Activated naive CD8-positive, alpha-beta T cell treated with anti-CD3 and anti-CD28 coated beads, Interleukin-2, amount 50 U/mL, for 24 hours (primary cell): Measurements from ENCODE around the gene KCNQ1OT1.

Experiments used
- ATAC-seq: fragments of 150-1000 bp; cut with Tn5 transposase; one replicate; pipeline ENCODE4 v1.10.0; 2021
- DNase-seq: peaks from one replicate; pipeline ENCODE4 v3.0.0; 2021
- H3K27ac Mint-ChIP-seq: one replicate; pipeline ENCODE4 v1.8.0; 2021; ENCODE audit warnings: mild to moderate bottlenecking, mixed read lengths
- H3K27me3 Mint-ChIP-seq: one replicate; pipeline ENCODE4 v1.8.0; 2021; ENCODE audit warnings: mixed read lengths
- H3K36me3 Mint-ChIP-seq: one replicate; pipeline ENCODE4 v1.8.0; 2021; ENCODE audit warnings: low read depth, mixed read lengths
- H3K4me1 Mint-ChIP-seq: one replicate; pipeline ENCODE4 v1.8.0; 2021; ENCODE audit warnings: mixed read lengths
- H3K4me3 Mint-ChIP-seq: one replicate; pipeline ENCODE4 v1.8.0; 2021; ENCODE audit warnings: mild to moderate bottlenecking, moderate library complexity, mixed read lengths
- H3K9me3 Mint-ChIP-seq: one replicate; pipeline ENCODE4 v1.8.0; 2021; ENCODE audit warnings: mixed read lengths

KCNQ1OT1 gene

GRCh38 chr11:2566223-2567025 lies 133.4 kb downstream of the KCNQ1OT1 start:
- DNase-seq (no peak), ATAC-seq (no peak)
- H3K36me3 Mint-ChIP-seq = no peaks in the 10 kb centered on the region
- no peak overlapping the region for H3K27ac Mint-ChIP-seq
- H3K4me1 Mint-ChIP-seq = no peaks in the 10 kb centered on the region
- H3K9me3 Mint-ChIP-seq = no peaks in the 10 kb centered on the region
- H3K4me3 Mint-ChIP-seq = no peak overlapping the region
- no peaks in the 10 kb centered on the region for H3K27me3 Mint-ChIP-seq

GRCh38 chr11:2565447-2566222 lies 134.2 kb downstream of the KCNQ1OT1 start:
- H3K36me3 Mint-ChIP-seq = no peaks in the 10 kb centered on the region
- DNase-seq = no peak

GRCh38 chr11:2564588-2565425 lies 135.0 kb downstream of the KCNQ1OT1 start:
- Mint-ChIP-seq H3K9me3 (no peaks in the 10 kb centered on the region), H3K4me1 (no peaks in the 10 kb centered on the region), H3K27me3 (no peaks in the 10 kb centered on the region), H3K4me3 (no peak overlapping the region), H3K27ac (no peak overlapping the region), H3K36me3 (no peaks in the 10 kb centered on the region)
- ATAC-seq (no peak), DNase-seq (no peak)

More at GRCh38 chr11:2565447-2566222, 134.2 kb downstream of the KCNQ1OT1 start:
- Mint-ChIP-seq H3K27me3 (no peaks in the 10 kb centered on the region), H3K27ac (no peak overlapping the region), H3K4me3 (no peak overlapping the region), H3K4me1 (no peaks in the 10 kb centered on the region), H3K9me3 (no peaks in the 10 kb centered on the region)
- ATAC-seq = no peak

GRCh38 chr11:2564008-2564530 lies 135.7 kb downstream of the KCNQ1OT1 start:
- no peak overlapping the region for H3K4me3 Mint-ChIP-seq
- no peaks in the 10 kb centered on the region for H3K9me3 Mint-ChIP-seq
- H3K4me1 Mint-ChIP-seq = peaks cover 2% of the 10 kb centered on the region
- ATAC-seq = no peak
- no peak overlapping the region for H3K27ac Mint-ChIP-seq
- no peaks in the 10 kb centered on the region for H3K27me3 Mint-ChIP-seq
- DNase-seq = no peak
- H3K36me3 Mint-ChIP-seq = no peaks in the 10 kb centered on the region

- Mint-ChIP-seq H3K4me1 (peaks cover 2% of the 10 kb centered on the region), H3K4me3 (no peak overlapping the region), H3K27me3 (no peaks in the 10 kb centered on the region), H3K27ac (no peak overlapping the region), H3K9me3 (no peaks in the 10 kb centered on the region), H3K36me3 (no peaks in the 10 kb centered on the region)
- DNase-seq (no peak), ATAC-seq (no peak)
Measured at GRCh38 chr11:2563213-2564007, 136.4 kb downstream of the KCNQ1OT1 start.

GRCh38 chr11:2562890-2563212 lies 136.9 kb downstream of the KCNQ1OT1 start:
- no peaks in the 10 kb centered on the region for H3K9me3 Mint-ChIP-seq
- ATAC-seq = no peak
- DNase-seq = no peak
- H3K36me3 Mint-ChIP-seq = no peaks in the 10 kb centered on the region
- H3K27ac Mint-ChIP-seq = no peak overlapping the region
- H3K4me3 Mint-ChIP-seq = no peak overlapping the region
- peaks cover 2% of the 10 kb centered on the region for H3K4me1 Mint-ChIP-seq
- H3K27me3 Mint-ChIP-seq = no peaks in the 10 kb centered on the region

- no peak for ATAC-seq
- Mint-ChIP-seq H3K4me3 (no peak overlapping the region), H3K4me1 (peaks cover 2% of the 10 kb centered on the region), H3K27me3 (no peaks in the 10 kb centered on the region), H3K27ac (no peak overlapping the region), H3K36me3 (no peaks in the 10 kb centered on the region), H3K9me3 (no peaks in the 10 kb centered on the region)
- DNase-seq = no peak
Measured at GRCh38 chr11:2561696-2562581, 137.9 kb downstream of the KCNQ1OT1 start.

GRCh38 chr11:2559527-2560311 lies 140.1 kb downstream of the KCNQ1OT1 start:
- Mint-ChIP-seq H3K27ac (no peak overlapping the region), H3K9me3 (no peaks in the 10 kb centered on the region), H3K27me3 (no peaks in the 10 kb centered on the region), H3K4me3 (no peak overlapping the region), H3K36me3 (no peaks in the 10 kb centered on the region), H3K4me1 (peaks cover 2% of the 10 kb centered on the region)
- ATAC-seq (no peak), DNase-seq (no peak)

- Mint-ChIP-seq H3K4me3 (no peak overlapping the region), H3K9me3 (no peaks in the 10 kb centered on the region), H3K4me1 (peaks cover 2% of the 10 kb centered on the region), H3K27me3 (no peaks in the 10 kb centered on the region), H3K36me3 (no peaks in the 10 kb centered on the region), H3K27ac (no peak overlapping the region)
- DNase-seq = no peak
- ATAC-seq = no peak
Measured at GRCh38 chr11:2558861-2559526, 140.8 kb downstream of the KCNQ1OT1 start.

- no peaks in the 10 kb centered on the region for H3K9me3 Mint-ChIP-seq
- H3K27ac Mint-ChIP-seq = no peak overlapping the region
- H3K4me3 Mint-ChIP-seq = no peak overlapping the region
- DNase-seq (no peak), ATAC-seq (no peak)
- H3K4me1 Mint-ChIP-seq = peaks cover 2% of the 10 kb centered on the region
- H3K36me3 Mint-ChIP-seq = no peaks in the 10 kb centered on the region
- no peaks in the 10 kb centered on the region for H3K27me3 Mint-ChIP-seq
Measured at GRCh38 chr11:2558397-2558796, 141.4 kb downstream of the KCNQ1OT1 start.
